Activated T-cell treated with anti-CD3 and anti-CD28 coated beads for 24 hours (primary cell): ENCODE data around the gene TMEM43.

Experiments used
- DNase-seq: peaks from one replicate; pipeline ENCODE4 v3.0.0-alpha.2; 2020; ENCODE audit warnings: low read depth

TMEM43 gene

GRCh38 chr3:14178247-14179113 is 53.6 kb downstream of the TMEM43 start, which contains the start of the genes LSM3 and XPC:
Gene LSM3, plus strand, starts transcription at chr3:14178817. Its CDS starts 44 bp downstream, at chr3:14178861.
Gene XPC, minus strand, starts transcription at chr3:14178601. Its CDS starts 33 bp downstream, at chr3:14178568.
- peak; percentile 98 for DNase-seq

GRCh38 chr3:14179114-14179465 is 54.2 kb downstream of the TMEM43 start:
- no peak for DNase-seq

- DNase-seq, result no peak
These were observed 54.9 kb downstream of the TMEM43 start for GRCh38 chr3:14179795-14180194.

- no peak for DNase-seq
These were observed 56.4 kb downstream of the TMEM43 start for GRCh38 chr3:14181253-14181652.

- no peak for DNase-seq
These were observed 58.2 kb downstream of the TMEM43 start for GRCh38 chr3:14183015-14183577.

- DNase-seq, result no peak
These were observed 62.1 kb downstream of the TMEM43 start for GRCh38 chr3:14186854-14187458.

DNA sequence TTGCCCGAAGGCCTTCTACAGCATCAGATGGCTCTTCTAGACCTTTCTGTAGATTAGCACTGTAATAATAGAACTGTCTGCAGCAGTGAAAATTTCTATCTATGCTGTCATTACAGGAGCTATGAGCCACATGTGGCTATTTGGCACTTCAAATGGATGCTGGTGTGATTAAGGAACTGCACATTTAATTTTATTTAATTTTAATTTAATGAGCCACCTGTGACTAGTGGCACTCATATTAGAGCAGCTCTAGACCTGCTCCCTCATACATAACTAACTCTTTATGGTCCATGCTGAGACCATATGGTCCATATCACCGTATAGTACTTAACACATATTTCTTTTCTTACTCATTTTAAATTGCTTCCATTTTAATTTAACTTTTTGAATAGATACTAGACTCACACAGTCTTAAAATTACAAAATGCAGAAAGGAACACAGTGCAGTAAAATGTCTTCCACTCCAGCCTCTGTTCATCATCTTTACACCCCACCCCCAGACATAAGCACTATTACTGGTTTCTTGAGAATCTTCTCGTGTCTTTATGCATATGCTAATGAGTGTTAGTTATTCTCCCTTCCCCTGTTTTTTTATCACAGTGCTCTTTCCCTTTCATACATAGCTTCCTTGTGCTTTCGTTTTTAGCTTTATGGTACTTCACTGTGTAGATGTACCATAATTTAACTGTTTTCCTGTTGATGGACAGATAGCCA is 63.3 kb downstream of the TMEM43 start:
- no peak for DNase-seq
